ENCODE measurements around the gene SUPT3H.

The SUPT3H gene

GRCh38 chr6:45003961-45004360, 373.8 kb downstream of the SUPT3H start:
- FAIRE-seq, result no peak
- DNase-seq (ENCODE audit: low spot score), result no peak

DNA sequence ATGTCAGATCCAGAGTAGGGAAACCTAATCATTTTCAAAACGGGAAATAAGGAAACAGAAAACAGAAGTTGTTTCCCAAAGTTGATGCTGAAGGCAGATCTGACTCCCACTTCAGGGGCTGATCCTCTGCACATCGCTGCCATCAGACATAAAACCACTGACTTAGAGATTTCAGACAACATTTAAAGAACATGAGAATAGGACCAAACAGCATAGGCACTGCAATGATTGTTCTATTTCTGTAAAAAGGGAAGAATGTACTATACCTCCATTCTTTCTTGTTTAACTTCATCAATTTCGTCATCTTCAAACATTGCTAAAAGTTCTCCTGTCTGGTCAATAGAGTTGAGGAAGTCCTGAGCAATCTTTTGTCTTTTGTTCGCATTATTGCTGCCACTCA, 374.3 kb downstream of the SUPT3H start:
- no peak for DNase-seq (ENCODE audit: low spot score)
- no peak for FAIRE-seq

DNA sequence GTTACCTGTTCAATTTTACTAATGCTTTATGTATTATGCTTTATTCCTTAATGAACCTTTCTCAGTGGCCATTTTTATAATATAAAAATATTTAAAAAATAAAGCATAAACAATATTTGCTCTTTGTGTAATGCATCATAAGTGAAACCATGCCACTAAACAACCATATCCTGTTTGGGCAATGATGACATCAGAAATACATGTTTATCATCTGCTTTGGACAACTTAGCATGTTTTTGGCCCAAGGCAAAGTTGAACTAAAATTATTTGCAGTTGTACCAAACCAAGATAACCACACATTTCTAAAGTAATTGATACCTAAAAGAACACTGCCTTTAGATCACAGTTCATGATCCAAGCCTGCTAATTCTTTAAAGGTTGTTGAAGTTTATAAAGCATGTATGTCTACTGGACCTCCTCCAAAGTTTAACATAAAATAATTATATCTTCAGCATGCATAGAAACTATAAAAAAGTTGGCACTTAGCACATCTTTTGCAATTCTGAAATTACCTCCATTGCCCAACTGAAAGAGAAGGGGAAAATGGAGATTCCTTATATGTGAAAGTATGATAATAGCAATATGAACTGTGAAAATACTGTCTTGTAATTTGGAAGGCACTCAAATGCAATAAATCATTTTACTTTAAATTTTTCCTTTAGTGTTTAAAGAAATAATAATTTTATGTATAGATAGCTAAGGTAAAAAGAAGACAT, 375.2 kb downstream of the SUPT3H start:
- DNase-seq (ENCODE audit: low spot score), result no peak
- no peak for FAIRE-seq

GRCh38 chr6:45001663-45002062, 376.1 kb downstream of the SUPT3H start:
- FAIRE-seq, result no peak
- DNase-seq (ENCODE audit: low spot score), result no peak

- no peak for FAIRE-seq
- DNase-seq (ENCODE audit: low spot score), result no peak
These were observed 376.9 kb downstream of the SUPT3H start for GRCh38 chr6:45000833-45001232.

GRCh38 chr6:44999066-44999465, 378.7 kb downstream of the SUPT3H start:
- FAIRE-seq, result no peak

DNA sequence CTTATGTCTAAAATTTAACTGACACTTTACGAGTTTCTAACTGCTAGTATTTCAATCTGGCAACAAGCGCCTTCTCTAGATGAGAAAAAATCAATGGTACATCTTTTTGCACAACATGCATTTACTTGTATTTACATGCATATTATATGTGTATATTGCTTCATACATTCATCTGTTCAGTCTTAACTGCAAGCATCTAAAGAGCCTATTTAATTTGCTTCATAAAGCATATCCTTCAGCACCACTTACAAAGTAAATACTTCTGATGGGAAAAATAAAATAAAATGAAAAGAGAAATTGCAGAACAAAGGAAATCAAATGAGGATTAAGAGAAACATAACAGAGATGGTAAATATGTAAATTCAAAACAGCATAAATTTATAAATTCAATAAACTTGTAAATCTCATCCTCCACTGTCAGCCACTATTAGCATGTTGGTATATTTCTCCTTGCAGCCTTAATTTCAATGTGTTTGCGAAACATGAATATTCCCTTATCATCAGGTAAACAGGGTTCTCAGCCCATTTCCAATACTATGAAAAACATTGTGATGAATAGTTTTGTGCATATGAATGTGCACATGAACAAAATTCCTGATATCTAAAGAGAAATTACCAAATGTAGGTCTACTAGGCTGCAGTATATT, 382.1 kb downstream of the SUPT3H start:
- FAIRE-seq, result no peak
- no peak for DNase-seq (ENCODE audit: low spot score)

More at GRCh38 chr6:44999066-44999465, 378.7 kb downstream of the SUPT3H start:
- DNase-seq (ENCODE audit: low spot score), result no peak

- FAIRE-seq, result no peak
- DNase-seq (ENCODE audit: low spot score), result no peak
These were observed 388.3 kb downstream of the SUPT3H start for GRCh38 chr6:44989391-44989790.

- DNase-seq (ENCODE audit: low spot score), result no peak
- no peak for FAIRE-seq
These were observed 392.7 kb downstream of the SUPT3H start for GRCh38 chr6:44985006-44985405.

DNA sequence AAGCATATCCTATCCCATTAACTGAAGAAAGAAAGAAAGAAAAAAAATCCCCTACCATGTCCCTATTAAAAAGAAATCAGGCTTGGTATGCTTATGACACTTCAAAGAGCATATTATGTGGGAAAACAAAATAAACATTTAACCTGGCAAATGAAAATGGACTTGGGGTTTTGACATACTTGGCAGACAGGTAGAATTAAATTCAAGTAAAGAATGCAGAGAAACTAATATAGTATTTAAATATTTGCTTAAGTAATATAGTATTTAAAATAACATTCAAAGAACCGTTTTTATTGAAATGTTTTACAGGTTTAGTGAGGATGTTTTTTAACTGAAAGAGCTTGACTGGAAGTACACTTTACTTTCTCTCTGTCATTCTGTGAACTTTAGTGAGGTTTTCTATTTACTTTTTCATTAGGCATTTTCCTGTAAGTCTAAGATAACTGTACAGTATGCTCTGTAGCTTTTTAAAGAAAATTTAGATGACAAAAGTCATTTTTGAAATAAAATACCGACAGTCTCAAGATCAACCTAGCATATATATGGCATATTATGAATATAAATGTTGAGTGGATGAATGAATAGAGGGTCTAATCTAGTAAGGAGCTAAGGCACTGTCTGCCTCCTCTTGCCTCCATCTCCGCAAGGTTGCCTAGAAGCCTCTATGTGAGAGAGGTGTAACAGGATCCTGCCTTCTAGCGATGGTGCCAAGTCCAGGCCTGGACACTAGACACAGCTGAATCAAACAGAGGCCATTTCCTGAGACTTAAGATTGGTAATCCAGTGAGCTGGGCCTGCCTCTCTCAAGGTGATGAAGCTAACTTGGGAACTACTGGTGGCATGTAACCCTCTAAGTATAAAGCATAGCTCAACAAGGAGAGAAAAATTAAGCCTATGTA, 394.0 kb downstream of the SUPT3H start:
- FAIRE-seq, result no peak

DNA sequence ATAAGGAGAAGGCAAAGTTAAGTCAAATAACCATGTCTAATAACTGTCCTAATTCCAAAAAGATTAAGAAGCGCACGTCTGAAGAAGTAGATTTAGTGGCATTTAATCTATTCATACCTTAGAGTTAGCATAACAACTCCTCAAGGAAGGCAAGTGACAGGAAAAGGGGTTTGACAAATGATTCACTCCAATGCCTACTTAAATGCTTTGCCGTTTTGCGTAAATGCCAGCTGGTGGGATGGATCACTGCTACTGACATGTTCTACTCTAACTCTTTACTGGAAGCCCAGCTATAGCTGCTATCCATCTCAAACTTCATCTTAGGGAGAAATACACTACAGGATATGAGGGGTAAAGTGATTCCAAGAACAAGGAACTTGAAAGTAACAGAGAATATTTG, 396.9 kb downstream of the SUPT3H start:
- DNase-seq (ENCODE audit: low spot score), result no peak
- FAIRE-seq, result no peak

More for the DNA sequence above, 394.0 kb downstream of the SUPT3H start:
- DNase-seq (ENCODE audit: low spot score), result no peak

DNA sequence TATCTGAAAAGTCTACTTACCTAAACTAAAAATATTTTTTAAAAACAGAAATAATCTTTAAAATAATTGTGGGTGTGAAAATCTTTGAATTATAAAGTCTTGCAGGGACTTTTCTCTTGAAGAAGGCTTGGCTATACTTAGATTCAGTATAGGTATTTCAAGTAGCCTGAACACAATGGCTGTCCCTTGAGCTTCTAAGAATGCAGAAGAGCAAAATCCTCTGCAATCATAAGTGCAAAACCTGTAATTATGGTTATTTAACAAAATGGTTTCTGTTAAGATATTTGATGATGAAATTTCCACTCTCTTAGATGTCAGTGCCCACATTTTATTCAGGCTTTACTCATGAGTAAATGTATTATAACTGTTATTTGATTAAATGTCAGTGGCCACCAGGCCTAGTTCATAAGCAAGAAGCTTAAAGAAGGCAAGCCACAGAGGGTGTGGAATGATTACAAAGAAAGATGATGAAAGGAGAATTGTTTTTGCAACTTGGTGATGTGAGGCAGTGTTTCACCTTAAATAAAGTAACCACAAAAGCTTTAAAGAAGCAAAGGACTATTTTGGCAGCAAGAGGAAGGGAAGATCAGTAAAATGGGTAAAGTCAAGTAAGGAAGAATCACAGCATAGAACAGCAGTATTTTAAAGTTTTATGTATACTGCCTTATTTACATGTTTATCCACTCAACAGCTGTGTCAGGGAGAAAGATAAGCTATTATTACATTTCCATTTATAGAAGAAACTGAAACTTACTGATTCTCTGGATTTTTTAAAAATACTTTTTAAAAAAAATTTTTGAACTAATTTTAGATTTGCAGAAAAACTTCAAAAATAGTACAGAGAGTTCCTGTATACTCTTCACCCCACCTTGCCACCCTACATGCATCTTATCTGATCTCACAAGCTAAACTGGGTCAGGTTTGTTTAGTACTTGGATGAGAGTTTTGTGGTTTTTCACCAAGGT, 400.8 kb downstream of the SUPT3H start:
- FAIRE-seq (no peak), DNase-seq (ENCODE audit: low spot score) (no peak)

- no peak for DNase-seq (ENCODE audit: low spot score)
These were observed 403.2 kb downstream of the SUPT3H start for GRCh38 chr6:44974511-44974910.

GRCh38 chr6:44972709-44973108, 405.0 kb downstream of the SUPT3H start:
- no peak for DNase-seq (ENCODE audit: low spot score)

More at GRCh38 chr6:44974511-44974910, 403.2 kb downstream of the SUPT3H start:
- no peak for FAIRE-seq

GRCh38 chr6:44969446-44970185, 408.1 kb downstream of the SUPT3H start:
- FAIRE-seq (no peak), DNase-seq (ENCODE audit: low spot score) (no peak)

More at GRCh38 chr6:44972709-44973108, 405.0 kb downstream of the SUPT3H start:
- no peak for FAIRE-seq

DNA sequence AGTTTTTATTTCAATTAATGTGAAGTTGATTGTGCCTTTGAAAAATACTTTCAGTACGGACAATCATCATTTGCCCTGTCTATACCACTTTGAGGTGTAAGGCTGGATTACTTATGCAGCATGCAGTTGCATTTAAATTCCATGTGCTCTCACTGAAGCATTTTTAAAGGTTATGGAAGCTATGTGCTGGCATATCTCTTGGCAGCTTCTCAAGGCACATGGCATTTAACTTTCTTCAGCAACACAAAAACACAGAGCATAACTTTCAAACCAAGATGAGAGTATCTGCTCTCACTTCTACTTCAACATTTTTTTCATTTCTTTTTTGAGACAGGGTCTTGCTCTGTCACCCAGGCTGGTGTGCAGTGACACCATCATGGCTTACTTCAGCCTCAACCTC, 410.3 kb downstream of the SUPT3H start:
- FAIRE-seq (no peak), DNase-seq (ENCODE audit: low spot score) (no peak)

DNA sequence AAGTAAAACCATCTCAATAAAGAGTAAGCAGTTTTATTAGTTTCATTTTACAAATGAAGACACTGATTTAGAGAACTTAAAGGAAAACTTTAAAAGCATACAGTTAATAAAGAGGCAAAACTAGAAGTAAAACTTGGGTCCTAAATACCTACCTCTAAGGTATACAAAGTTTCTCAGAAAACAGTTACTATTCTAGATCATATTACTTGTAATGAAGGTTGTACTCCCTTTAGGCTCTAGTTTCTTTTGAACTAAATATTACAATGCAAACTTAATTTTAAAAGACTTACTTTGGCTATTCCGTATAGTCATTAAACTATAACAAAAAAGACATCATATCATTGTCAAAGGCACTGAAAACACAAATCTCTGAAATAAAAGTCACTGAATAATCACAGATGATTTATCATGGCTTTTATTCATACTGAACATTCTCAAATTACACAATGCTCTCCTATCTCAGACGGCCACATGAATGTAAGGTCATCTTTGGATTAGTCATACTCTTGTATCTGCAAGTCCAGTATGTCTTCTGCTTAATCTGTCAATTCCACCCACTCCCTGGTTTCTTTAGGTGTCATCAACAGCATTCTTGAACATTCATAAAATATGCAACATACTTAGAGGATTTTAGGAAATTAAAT, 411.2 kb downstream of the SUPT3H start:
- peak; percentile 68 for DNase-seq (ENCODE audit: low spot score)
- FAIRE-seq, result peak; percentile 83

DNA sequence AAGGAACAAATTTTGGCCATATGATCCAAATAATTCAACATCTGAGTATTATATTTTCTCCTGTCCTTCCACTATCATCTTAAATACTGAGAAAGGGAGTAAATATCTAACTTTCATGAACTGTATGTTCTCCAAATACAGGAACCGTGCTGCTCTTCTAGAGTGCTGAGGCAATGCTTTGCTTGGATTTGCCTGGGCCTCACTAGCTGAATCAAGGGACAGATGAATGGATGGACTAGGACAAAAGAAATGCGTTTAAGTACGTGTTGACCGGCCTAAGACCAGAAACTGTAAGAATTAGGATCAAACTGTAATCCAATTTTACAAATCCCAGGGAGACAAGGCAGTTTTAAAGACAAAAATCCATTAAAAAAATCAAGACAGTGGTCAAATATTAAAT, 412.0 kb downstream of the SUPT3H start:
- FAIRE-seq (no peak), DNase-seq (ENCODE audit: low spot score) (no peak)

DNA sequence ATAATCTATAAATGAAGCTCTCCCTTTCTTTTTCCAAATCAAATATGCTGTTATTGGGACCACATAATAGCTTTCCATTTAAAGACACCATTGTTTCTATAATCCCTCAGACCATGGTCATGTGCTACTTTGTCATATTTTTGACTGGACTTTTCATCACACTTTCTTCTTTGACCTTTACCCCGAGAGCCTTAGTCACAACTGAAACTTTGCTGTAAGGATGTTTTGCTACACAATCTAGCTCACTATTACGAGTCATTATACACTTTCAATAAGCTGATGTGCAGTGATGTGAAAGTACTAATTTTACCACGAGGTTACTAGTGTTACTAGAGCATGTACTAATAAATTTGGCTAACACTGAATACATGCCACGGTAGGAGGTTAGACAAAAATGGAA, 416.8 kb downstream of the SUPT3H start:
- DNase-seq (ENCODE audit: low spot score) (peak; percentile 15), FAIRE-seq (no peak)

- FAIRE-seq, result no peak
- no peak for DNase-seq (ENCODE audit: low spot score)
These were observed 418.1 kb downstream of the SUPT3H start for GRCh38 chr6:44959651-44960050.
